B cell (primary cell): ENCODE measurements around the gene HSD3B2. TPM values are rescaled to one million over a fixed set of nuclear protein-coding genes. Genes with fewer than 3 reads are reported as not detected.

Experiments
- ATAC-seq: fragments of 200-7000 bp; cut with Tn5 transposase; one replicate; pipeline ENCODE4 v1.10.0; 2021; ENCODE audit warnings: low read depth, mild to moderate bottlenecking, moderate number of reproducible peaks, moderate library complexity
- CTCF ChIA-PET: fragments of 350-600 bp; sonication (Branson Sonifier 250); formaldehyde crosslinking; loops from one replicate; lab custom pipeline; 2021; ENCODE audit warnings: antibody characterized with exemption, inconsistent platforms; lab: Charles Lee
- POLR2A ChIA-PET: fragments of 350-600 bp; sonication (Branson Sonifier 250); formaldehyde crosslinking; loops from one replicate; lab custom pipeline; 2021; ENCODE audit warnings: antibody characterized with exemption; lab: Charles Lee
- DNase-seq: peaks from one replicate; pipeline ENCODE4 v3.0.0; 2013
- H2AFZ ChIP-seq: 2 replicates; pipeline ENCODE4 v1.6.1; 2012; ENCODE audit warnings: mild to moderate bottlenecking, low read depth, low read length; ENCODE audit not compliant: insufficient read depth, poor library complexity, severe bottlenecking
- H3K27ac ChIP-seq, 2 donors: 1 replicate in 1 of 2; 2 replicates in 1 of 2; pipeline ENCODE4 v1.5.1; 2012 to 2013; ENCODE audit warnings: low read length in 2 of 2, mild to moderate bottlenecking in 2 of 2, moderate library complexity in 1 of 2
- H3K27me3 ChIP-seq, 4 experiments: fragments of 200-600 bp in 1 of 4; sonication (generic) in 1 of 4; replicated peaks in 1 of 4; 1 replicate in 2 of 4; 2 replicates in 2 of 4; pipeline versions ENCODE4 v1.6.1 to v1.7.0; 2013 to 2016; ENCODE audit warnings: low read length in 3 of 4, mild to moderate bottlenecking in 2 of 4, mixed read lengths in 1 of 4, moderate library complexity in 1 of 4; ENCODE audit not compliant: insufficient read depth in 4 of 4, control insufficient read depth in 3 of 4; ENCODE audit errors: control extremely low read depth in 1 of 4
- H3K36me3 ChIP-seq, 2 experiments: replicated peaks in 1 of 2; 1 replicate in 1 of 2; 2 replicates in 1 of 2; pipeline versions ENCODE4 v1.6.1 to v1.7.1; 2013; ENCODE audit warnings: low read length in 1 of 2; ENCODE audit not compliant: insufficient read depth in 2 of 2, control insufficient read depth in 1 of 2; ENCODE audit errors: control extremely low read depth in 1 of 2, extremely low read depth in 1 of 2
- H3K4me1 ChIP-seq, 2 donors: fragments of 200-600 bp in 1 of 2; sonication (generic) in 1 of 2; 1 replicate in 1 of 2; 2 replicates in 1 of 2; pipeline versions ENCODE4 v1.5.1 to v1.6.1; 2013 to 2017; ENCODE audit warnings: low read length in 2 of 2; ENCODE audit not compliant: control insufficient read depth in 2 of 2, insufficient read depth in 2 of 2
- H3K4me2 ChIP-seq: replicated peaks from 2 replicates; pipeline ENCODE3; 2012; ENCODE audit warnings: mild to moderate bottlenecking, low read depth, low read length; ENCODE audit not compliant: poor library complexity, severe bottlenecking
- H3K4me3 ChIP-seq, 5 experiments: fragments of 200-600 bp in 1 of 5; sonication (generic) in 1 of 5; 1 replicate in 3 of 5; 2 replicates in 2 of 5; pipeline versions ENCODE4 v1.5.1 to v1.7.0; 2011 to 2016; ENCODE audit warnings: low read length in 4 of 5, mild to moderate bottlenecking in 4 of 5, low read depth in 2 of 5, control low read depth in 1 of 5, moderate library complexity in 1 of 5; ENCODE audit not compliant: insufficient read depth in 1 of 5; ENCODE audit errors: control extremely low read depth in 1 of 5, extremely low read depth in 1 of 5
- H3K79me2 ChIP-seq: fragments of 200-600 bp; sonication (generic); one replicate; pipeline ENCODE4 v1.6.0; 2016; ENCODE audit warnings: low read length; ENCODE audit not compliant: control insufficient read depth, insufficient read depth
- H3K9ac ChIP-seq: fragments of 200-600 bp; sonication (generic); 2 replicates; pipeline ENCODE4 v1.6.1; 2017; ENCODE audit warnings: mild to moderate bottlenecking, low read length, moderate library complexity
- H3K9me3 ChIP-seq, 3 donors: one replicate each; pipeline versions ENCODE4 v1.6.1 to v1.7.1; 2013; ENCODE audit warnings: low read length in 2 of 3; ENCODE audit not compliant: control insufficient read depth in 2 of 3, insufficient read depth in 1 of 3; ENCODE audit errors: control extremely low read depth in 1 of 3
- H4K20me1 ChIP-seq: 2 replicates; pipeline ENCODE4 v1.6.0; 2012; ENCODE audit warnings: mild to moderate bottlenecking, low read length; ENCODE audit not compliant: insufficient read depth, control insufficient read depth, poor library complexity, severe bottlenecking
- H3K27ac Mint-ChIP-seq: one replicate; pipeline ENCODE4 v1.8.0; 2021; ENCODE audit warnings: mixed read lengths
- H3K27me3 Mint-ChIP-seq: one replicate; pipeline ENCODE4 v1.8.0; 2021; ENCODE audit warnings: mixed read lengths
- H3K4me1 Mint-ChIP-seq: one replicate; pipeline ENCODE4 v1.8.0; 2021; ENCODE audit warnings: mixed read lengths
- H3K4me3 Mint-ChIP-seq: one replicate; pipeline ENCODE4 v1.8.0; 2021; ENCODE audit warnings: mixed read lengths
- H3K9me3 Mint-ChIP-seq: one replicate; pipeline ENCODE4 v1.8.0; 2022; ENCODE audit warnings: mixed read lengths; ENCODE audit not compliant: insufficient read depth
- CTCF ChIP-seq: fragments of 200-600 bp; IDR thresholded peaks from one replicate; pipeline ENCODE4 v1.8.0; 2022; ENCODE audit warnings: antibody characterized with exemption, mild to moderate bottlenecking
- EZH2 ChIP-seq: IDR thresholded peaks from 2 replicates; pipeline ENCODE4 v1.6.1; 2012; ENCODE audit warnings: borderline replicate concordance, low read depth, mild to moderate bottlenecking, moderate library complexity, low read length; ENCODE audit not compliant: insufficient read depth, poor library complexity, severe bottlenecking
- WGBS: methylation state at CpG from one replicate; pipeline ENCODE4 v1.1.5; 2013; ENCODE audit warnings: missing lambda C conversion rate; ENCODE audit not compliant: insufficient coverage; 5-methylcytosine and 5-hydroxymethylcytosine counted together
- intact Hi-C: fragments of 100-400 bp; cut with micrococcal nuclease; formaldehyde crosslinking; loops from one replicate; pipeline ENCODE4 v1.10.0; 2022
- polyA plus RNA-seq: library from polyadenylated mRNA; depleted of rRNA; stranded (reverse); fragments of >200 nt; gene quantifications from 2 replicates; pipeline ENCODE4 v1.2.3, GENCODE V29; 2012
- total RNA-seq, 2 donors: library from RNA; stranded (reverse); fragments of 120-200 nt in 1 of 2; gene quantifications; 1 replicate in 1 of 2; 2 replicates in 1 of 2; pipeline versions ENCODE4 v1.2.3 to v1.2.4, GENCODE V29; 2013 to 2022

Gene HSD3B2
- total and polyA plus RNA-seq, 2 donors (not counting 1 experiment from before 2014, with no cell fraction given), result not detected

DNA sequence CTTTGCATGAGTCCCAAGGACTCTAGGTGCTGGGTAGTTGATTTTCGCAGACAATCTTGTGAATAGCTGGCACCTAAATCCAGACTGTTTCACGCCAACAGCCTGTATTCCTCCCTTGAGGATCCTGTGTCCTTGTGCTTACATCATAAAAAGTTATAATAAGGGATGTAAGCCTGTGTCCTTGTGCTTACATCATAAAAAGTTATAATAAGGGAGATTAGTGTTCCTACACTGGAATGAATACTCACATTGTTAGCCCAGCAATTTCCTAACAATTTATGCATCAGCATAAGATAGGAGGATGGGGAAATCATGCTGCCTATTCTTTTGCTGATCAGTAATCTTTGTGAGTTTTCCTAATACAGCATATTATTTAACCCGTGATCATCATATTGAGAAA lies 4.0 kb upstream of the HSD3B2 start:
- Mint-ChIP-seq H3K4me3 (no peak overlapping the region), H3K9me3 (peaks cover 9% of the 10 kb centered on the region), H3K27ac (no peak overlapping the region), H3K27me3 (peaks cover 10% of the 10 kb centered on the region), H3K4me1 (no peaks in the 10 kb centered on the region)
- intact Hi-C loops, result no loop called here
- ATAC-seq, result no peak
- TF ChIP-seq EZH2 (no peak), CTCF (no peak)
- DNase-seq, result no peak
- peaks cover 0 to 1% (median 0%) of the 10 kb centered on the region in 3 donors for H3K9me3 ChIP-seq
- POLR2A ChIA-PET, result no interaction called here
- no peak overlapping the region for H3K4me3 ChIP-seq
- no peak overlapping the region for H3K9ac ChIP-seq
- no peak overlapping the region for H3K4me2 ChIP-seq
- H3K79me2 ChIP-seq, result no peaks in the 10 kb centered on the region
- H3K4me1 ChIP-seq, result no peaks in the 10 kb centered on the region
- no peaks in the 10 kb centered on the region for H3K36me3 ChIP-seq
- H3K27me3 ChIP-seq, result no peaks in the 10 kb centered on the region
- WGBS, result 100% methylated on average over 1 of the region's 3 CpGs
- H2AFZ ChIP-seq, result no peak overlapping the region
- CTCF ChIA-PET, result no interaction called here
- no peak overlapping the region for H3K27ac ChIP-seq
- no peaks in the 10 kb centered on the region for H4K20me1 ChIP-seq

DNA sequence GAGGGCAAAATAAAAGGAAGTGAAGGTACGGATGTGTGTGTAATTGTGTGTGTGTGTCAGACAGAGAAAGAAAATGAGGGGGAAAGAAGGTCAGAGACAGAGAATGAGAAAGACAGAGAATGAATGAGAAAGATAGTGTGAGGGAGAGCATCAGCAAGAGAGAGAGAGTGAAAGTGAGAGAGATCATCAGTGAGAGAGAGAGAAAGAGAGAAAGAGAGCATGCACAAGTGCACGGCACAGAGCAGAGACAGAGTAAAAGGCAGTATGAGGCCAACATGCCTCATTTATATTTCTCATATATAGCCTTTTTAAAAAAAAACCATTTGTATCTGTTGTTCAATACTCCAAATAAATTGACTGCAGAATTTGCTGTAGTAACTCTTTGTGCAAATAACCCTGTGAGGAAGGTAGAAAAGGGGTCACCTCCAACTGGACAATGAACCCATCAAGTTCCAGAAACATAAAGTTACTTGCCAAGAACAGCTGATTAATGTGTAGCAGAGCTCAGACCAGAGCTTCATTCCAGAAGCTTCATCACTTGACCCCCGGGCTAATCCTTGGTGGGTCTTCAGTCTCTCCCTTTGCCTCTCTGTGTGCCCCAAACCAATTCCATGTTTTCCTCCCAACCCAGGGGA lies 1.2 kb downstream of the HSD3B2 start:
- POLR2A ChIA-PET, result no interaction called here
- H3K4me1 Mint-ChIP-seq, result no peaks in the 10 kb centered on the region

More for the DNA sequence above, 1.2 kb downstream of the HSD3B2 start:
- ATAC-seq, result no peak
- no peak overlapping the region for H3K4me3 ChIP-seq
- DNase-seq, result no peak
- no peak overlapping the region for H2AFZ ChIP-seq
- Mint-ChIP-seq H3K9me3 (no peaks in the 10 kb centered on the region), H3K27me3 (no peaks in the 10 kb centered on the region), H3K4me3 (no peak overlapping the region), H3K27ac (no peak overlapping the region)
- no peaks in the 10 kb centered on the region for H3K4me1 ChIP-seq
- intact Hi-C loops, result no loop called here
- CTCF ChIA-PET, result no interaction called here
- peaks cover 0 to 1% (median 0%) of the 10 kb centered on the region in 3 donors for H3K9me3 ChIP-seq
- no peaks in the 10 kb centered on the region for H3K27me3 ChIP-seq
- no peaks in the 10 kb centered on the region for H3K36me3 ChIP-seq
- TF ChIP-seq CTCF (no peak), EZH2 (no peak)
- H4K20me1 ChIP-seq, result no peaks in the 10 kb centered on the region
- no peaks in the 10 kb centered on the region for H3K79me2 ChIP-seq
- WGBS, result 75% methylated on average over 2 of the region's 3 CpGs
- no peak overlapping the region for H3K9ac ChIP-seq
- no peak overlapping the region for H3K27ac ChIP-seq
- H3K4me2 ChIP-seq, result no peak overlapping the region
